OCI-LY1 (cell line): ENCODE results near the gene EFHD1.

Source experiments
- H2AFZ ChIP-seq: fragments of 200-600 bp; sonication (generic), shearing (Covaris generic); 2 replicates; pipeline ENCODE4 v1.6.0; 2014; ENCODE audit warnings: antibody characterized with exemption, mild to moderate bottlenecking, low read length
- H3F3A ChIP-seq: fragments of 200-600 bp; sonication (generic), shearing (Covaris generic); 2 replicates; pipeline ENCODE4 v1.6.0; 2014; ENCODE audit warnings: mild to moderate bottlenecking, antibody characterized with exemption, low read length, moderate library complexity; ENCODE audit not compliant: insufficient read depth
- H3K27ac ChIP-seq: fragments of 200-600 bp; sonication (generic); 2 replicates; pipeline ENCODE4 v1.5.1; 2014; ENCODE audit warnings: low read length, mixed run types, mild to moderate bottlenecking, low read depth; ENCODE audit not compliant: poor library complexity, severe bottlenecking
- H3K27me3 ChIP-seq: fragments of 200-600 bp; sonication (generic); 2 replicates; pipeline ENCODE4 v1.6.0; 2014; ENCODE audit warnings: antibody characterized with exemption, mild to moderate bottlenecking, low read length, moderate library complexity; ENCODE audit not compliant: insufficient read depth
- H3K36me3 ChIP-seq: fragments of 200-600 bp; sonication (generic); 2 replicates; pipeline ENCODE4 v1.6.1; 2014; ENCODE audit warnings: mild to moderate bottlenecking, antibody characterized with exemption, low read length, moderate library complexity, mixed read lengths; ENCODE audit not compliant: insufficient read depth
- H3K4me1 ChIP-seq: fragments of 200-600 bp; sonication (generic); 2 replicates; pipeline ENCODE4 v1.5.1; 2014; ENCODE audit warnings: mild to moderate bottlenecking, low read length, moderate library complexity; ENCODE audit not compliant: insufficient read depth, severe bottlenecking
- H3K4me2 ChIP-seq: fragments of 200-600 bp; sonication (generic), shearing (Covaris generic); 2 replicates; pipeline ENCODE4 v1.6.1; 2014; ENCODE audit warnings: low read length
- H3K4me3 ChIP-seq: fragments of 200-600 bp; sonication (generic); 2 replicates; pipeline ENCODE4 v1.5.1; 2014; ENCODE audit warnings: low read length, low read depth, mild to moderate bottlenecking, mixed read lengths; ENCODE audit not compliant: poor library complexity, severe bottlenecking
- H3K79me2 ChIP-seq: fragments of 200-600 bp; shearing (Covaris generic); 2 replicates; pipeline ENCODE4 v1.6.1; 2016; ENCODE audit warnings: mixed run types, low read length, mixed read lengths; ENCODE audit not compliant: insufficient read depth
- H3K9ac ChIP-seq: fragments of 200-600 bp; sonication (generic), shearing (Covaris generic); 2 replicates; pipeline ENCODE4 v1.6.1; 2014; ENCODE audit warnings: mild to moderate bottlenecking, low read length, mixed read lengths
- H3K9me2 ChIP-seq: fragments of 200-600 bp; sonication (generic), shearing (Covaris generic); 2 replicates; pipeline ENCODE4 v1.6.1; 2014; ENCODE audit warnings: low read depth, mild to moderate bottlenecking, low read length, mixed read lengths
- H3K9me3 ChIP-seq: fragments of 200-600 bp; shearing (Covaris generic); 2 replicates; pipeline ENCODE4 v1.6.1; 2014; ENCODE audit warnings: low read length, mixed read lengths
- H4K20me1 ChIP-seq: fragments of 200-600 bp; sonication (generic), shearing (Covaris generic); 2 replicates; pipeline ENCODE4 v1.6.0; 2016; ENCODE audit warnings: mild to moderate bottlenecking, low read length; ENCODE audit not compliant: insufficient read depth
- CTCF ChIP-seq: fragments of 200-600 bp; sonication (generic), shearing (Covaris generic); IDR thresholded peaks from 2 replicates; pipeline ENCODE4 v1.5.1; 2017; ENCODE audit warnings: mild to moderate bottlenecking, antibody characterized with exemption, low read length, moderate library complexity, mixed read lengths
- EZH2 ChIP-seq: fragments of 200-600 bp; sonication (generic), shearing (Covaris generic); IDR thresholded peaks from 2 replicates; pipeline ENCODE4 v1.8.0; 2017; ENCODE audit warnings: borderline replicate concordance, mixed run types, mild to moderate bottlenecking, antibody characterized with exemption, low read length, moderate library complexity, mixed read lengths

Gene EFHD1

GRCh38 chr2:232731470-232731869 lies 98.1 kb downstream of the EFHD1 start:
- H4K20me1 ChIP-seq = no peaks in the 10 kb centered on the region
- no peak overlapping the region for H3K9ac ChIP-seq
- H2AFZ ChIP-seq = no peak overlapping the region
- no peaks in the 10 kb centered on the region for H3K27me3 ChIP-seq
- H3K79me2 ChIP-seq = no peaks in the 10 kb centered on the region
- no peak overlapping the region for H3K4me2 ChIP-seq
- no peaks in the 10 kb centered on the region for H3F3A ChIP-seq
- H3K4me3 ChIP-seq = no peak overlapping the region
- no peaks in the 10 kb centered on the region for H3K4me1 ChIP-seq
- no peak for TF ChIP-seq EZH2
- no peak for TF ChIP-seq CTCF
- peaks cover 57% of the 10 kb centered on the region for H3K36me3 ChIP-seq
- no peak overlapping the region for H3K27ac ChIP-seq
- no peaks in the 10 kb centered on the region for H3K9me3 ChIP-seq
- H3K9me2 ChIP-seq = no peaks in the 10 kb centered on the region
